Smooth muscle cell (in vitro differentiated cells): ENCODE results near the gene MIDN. TPM values are rescaled to one million over a fixed set of nuclear protein-coding genes. Genes with fewer than 3 reads are reported as not detected.

Source experiments
- DNase-seq: peaks from one replicate; lab custom pipeline; 2025; ENCODE audit not compliant: unreplicated experiment; lab: John Stamatoyannopoulos, UW
- H2AFZ ChIP-seq: fragments of 200-600 bp; sonication (generic); 2 replicates; pipeline ENCODE4 v1.6.0; 2016; ENCODE audit warnings: antibody characterized with exemption, low read depth, mild to moderate bottlenecking
- H3F3A ChIP-seq: fragments of 200-600 bp; sonication (generic); 2 replicates; pipeline ENCODE4 v1.6.0; 2017; ENCODE audit warnings: antibody characterized with exemption, low read depth
- H3K27ac ChIP-seq: fragments of 200-600 bp; sonication (generic); 2 replicates; pipeline ENCODE4 v1.5.1; 2016; ENCODE audit warnings: low read depth, mild to moderate bottlenecking
- H3K27me3 ChIP-seq: fragments of 200-600 bp; sonication (generic); 2 replicates; pipeline ENCODE4 v1.6.1; 2016; ENCODE audit warnings: low read depth, mild to moderate bottlenecking
- H3K36me3 ChIP-seq: fragments of 200-600 bp; sonication (generic); 2 replicates; pipeline ENCODE4 v1.5.1; 2016; ENCODE audit warnings: low read depth
- H3K4me1 ChIP-seq: fragments of 200-600 bp; sonication (generic); 2 replicates; pipeline ENCODE4 v1.5.1; 2016; ENCODE audit warnings: low read depth
- H3K4me2 ChIP-seq: fragments of 200-600 bp; sonication (generic); 2 replicates; pipeline ENCODE4 v1.6.0; 2016; ENCODE audit warnings: mild to moderate bottlenecking
- H3K4me3 ChIP-seq: fragments of 200-600 bp; sonication (generic); 2 replicates; pipeline ENCODE4 v1.5.1; 2016; ENCODE audit warnings: mild to moderate bottlenecking
- H3K79me2 ChIP-seq: fragments of 200-600 bp; sonication (generic); 2 replicates; pipeline ENCODE4 v1.6.0; 2016; ENCODE audit warnings: low read depth, mild to moderate bottlenecking
- H3K9ac ChIP-seq: fragments of 200-600 bp; sonication (generic); 2 replicates; pipeline ENCODE4 v1.6.0; 2016; ENCODE audit warnings: low read depth
- H3K9me3 ChIP-seq: fragments of 200-600 bp; sonication (generic); replicated peaks from 2 replicates; pipeline ENCODE4 v1.5.1; 2016; ENCODE audit warnings: low read depth
- H4K20me1 ChIP-seq: fragments of 200-600 bp; sonication (generic); 2 replicates; pipeline ENCODE4 v1.6.0; 2016; ENCODE audit warnings: low read depth
- WGBS: methylation state at CpG from one replicate; pipeline ENCODE4 v1.1.7; 2016; ENCODE audit warnings: low lambda C conversion rate; 5-methylcytosine and 5-hydroxymethylcytosine counted together
- polyA plus RNA-seq: library from polyadenylated mRNA; unstranded; fragments of >200 nt; fragmentation: Nextera tagmentation; extraction: Ambion mirVana; gene quantifications from 2 replicates; pipeline ENCODE4 v1.2.1, GENCODE V29; 2016
- total RNA-seq: library from RNA; depleted of rRNA; stranded (reverse); fragments of >200 nt; gene quantifications from 2 replicates; pipeline ENCODE4 v1.2.3, GENCODE V29; 2014
- TF ChIP-seq, protein P1 (sequence below): fragments of 200-600 bp; sonication (generic); IDR thresholded peaks from 2 replicates; pipeline ENCODE4 v1.5.1; 2017; ENCODE audit warnings: borderline replicate concordance, mild to moderate bottlenecking, antibody characterized with exemption; ENCODE audit not compliant: insufficient read depth, poor library complexity, severe bottlenecking

Gene MIDN
- total and polyA plus RNA-seq, 2 experiments from 2014 or later: 58.5 to 65.3 TPM

DNA sequence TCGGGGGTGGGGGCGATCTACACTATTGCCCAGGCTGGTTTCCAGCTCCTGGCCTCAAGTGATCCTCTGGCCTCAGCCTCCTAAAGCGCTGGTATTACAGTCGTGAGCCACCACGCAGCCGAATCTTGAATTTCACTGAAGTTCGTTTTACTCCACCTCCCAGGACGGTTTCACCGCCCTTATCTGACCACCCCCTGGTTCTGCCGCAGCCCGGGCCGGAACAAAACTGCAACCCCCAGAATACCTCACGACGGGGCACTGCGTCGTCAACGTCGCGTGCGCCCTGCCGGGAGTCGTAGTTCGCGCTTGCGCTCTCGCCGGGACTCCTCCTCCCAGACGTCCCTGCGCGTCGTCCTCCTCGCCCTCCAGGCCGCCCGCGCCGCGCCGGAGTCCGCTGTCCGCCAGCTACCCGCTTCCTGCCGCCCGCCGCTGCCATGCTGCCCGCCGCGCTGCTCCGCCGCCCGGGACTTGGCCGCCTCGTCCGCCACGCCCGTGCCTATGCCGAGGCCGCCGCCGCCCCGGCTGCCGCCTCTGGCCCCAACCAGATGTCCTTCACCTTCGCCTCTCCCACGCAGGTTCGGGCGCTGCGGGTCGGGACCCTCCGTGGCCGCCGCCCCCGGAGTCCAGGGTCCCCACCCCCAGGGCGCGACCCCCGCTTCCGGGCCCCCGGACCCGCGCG, 6.8 kb upstream of the MIDN start, which contains the start of gene ATP5F1D:
Gene ATP5F1D, plus strand, starts transcription at position 335 of the 679 bp plus-strand sequence. Its CDS starts 100 bp downstream, at position 435.
- Histone ChIP-seq H3K36me3 (no peaks in the 10 kb centered on the region), H2AFZ (peak within 1 kb of the TSS; percentile 79), H3K9me3 (no peaks in the 10 kb centered on the region), H3K4me2 (peak within 1 kb of the TSS; percentile 94), H3K79me2 (peaks cover 21% of the 10 kb centered on the region), H4K20me1 (peaks cover 13% of the 10 kb centered on the region), H3K4me1 (peaks cover 11% of the 10 kb centered on the region), H3K27me3 (no peaks in the 10 kb centered on the region), H3K27ac (peak within 1 kb of the TSS; percentile 36), H3K4me3 (peak within 1 kb of the TSS; percentile 75), H3F3A (peaks cover 19% of the 10 kb centered on the region), H3K9ac (peak within 1 kb of the TSS; percentile 85)
- DNase-seq: peak; percentile 72
- WGBS: 2% methylated on average over 60 of the region's 79 CpGs
- TF ChIP-seq, protein P1, sequence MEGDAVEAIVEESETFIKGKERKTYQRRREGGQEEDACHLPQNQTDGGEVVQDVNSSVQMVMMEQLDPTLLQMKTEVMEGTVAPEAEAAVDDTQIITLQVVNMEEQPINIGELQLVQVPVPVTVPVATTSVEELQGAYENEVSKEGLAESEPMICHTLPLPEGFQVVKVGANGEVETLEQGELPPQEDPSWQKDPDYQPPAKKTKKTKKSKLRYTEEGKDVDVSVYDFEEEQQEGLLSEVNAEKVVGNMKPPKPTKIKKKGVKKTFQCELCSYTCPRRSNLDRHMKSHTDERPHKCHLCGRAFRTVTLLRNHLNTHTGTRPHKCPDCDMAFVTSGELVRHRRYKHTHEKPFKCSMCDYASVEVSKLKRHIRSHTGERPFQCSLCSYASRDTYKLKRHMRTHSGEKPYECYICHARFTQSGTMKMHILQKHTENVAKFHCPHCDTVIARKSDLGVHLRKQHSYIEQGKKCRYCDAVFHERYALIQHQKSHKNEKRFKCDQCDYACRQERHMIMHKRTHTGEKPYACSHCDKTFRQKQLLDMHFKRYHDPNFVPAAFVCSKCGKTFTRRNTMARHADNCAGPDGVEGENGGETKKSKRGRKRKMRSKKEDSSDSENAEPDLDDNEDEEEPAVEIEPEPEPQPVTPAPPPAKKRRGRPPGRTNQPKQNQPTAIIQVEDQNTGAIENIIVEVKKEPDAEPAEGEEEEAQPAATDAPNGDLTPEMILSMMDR: no peak

DNA sequence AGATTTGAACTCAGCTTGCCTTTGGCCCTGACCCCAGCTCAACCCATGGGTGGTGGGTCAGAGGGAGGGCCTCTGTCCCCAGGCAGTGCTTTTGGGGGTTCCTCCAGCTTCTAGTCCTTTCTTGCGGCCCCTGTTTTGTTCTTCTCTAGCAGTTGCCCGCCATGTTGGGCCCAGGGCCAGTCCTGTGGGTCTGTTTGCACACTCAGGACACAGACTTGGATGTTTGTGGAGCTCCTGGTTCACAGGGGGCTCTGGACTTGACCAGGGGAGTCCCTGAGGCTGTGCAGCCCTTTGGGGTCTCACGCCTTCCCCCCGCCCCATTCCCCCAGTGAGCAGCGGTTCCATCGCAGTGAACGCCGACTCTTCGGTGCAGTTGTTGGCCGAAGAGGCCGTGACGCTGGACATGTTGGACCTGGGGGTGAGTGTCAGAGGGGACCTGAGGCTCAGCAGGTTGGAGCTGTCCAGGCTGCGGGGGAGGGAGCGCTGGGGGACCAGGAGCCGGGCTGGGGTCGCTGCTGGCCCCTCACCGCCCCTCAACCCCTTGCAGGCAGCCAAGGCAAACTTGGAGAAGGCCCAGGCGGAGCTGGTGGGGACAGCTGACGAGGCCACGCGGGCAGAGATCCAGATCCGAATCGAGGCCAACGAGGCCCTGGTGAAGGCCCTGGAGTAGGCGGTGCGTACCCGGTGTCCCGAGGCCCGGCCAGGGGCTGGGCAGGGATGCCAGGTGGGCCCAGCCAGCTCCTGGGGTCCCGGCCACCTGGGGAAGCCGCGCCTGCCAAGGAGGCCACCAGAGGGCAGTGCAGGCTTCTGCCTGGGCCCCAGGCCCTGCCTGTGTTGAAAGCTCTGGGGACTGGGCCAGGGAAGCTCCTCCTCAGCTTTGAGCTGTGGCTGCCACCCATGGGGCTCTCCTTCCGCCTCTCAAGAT, 4.4 kb upstream of the MIDN start:
- WGBS: 64% methylated on average over 25 of the region's 33 CpGs
- Histone ChIP-seq H3F3A (peaks cover 18% of the 10 kb centered on the region), H3K4me3 (no peak overlapping the region), H3K79me2 (peaks cover 21% of the 10 kb centered on the region), H3K4me2 (peak overlapping the region; percentile 62), H3K9ac (no peak overlapping the region), H2AFZ (no peak overlapping the region), H3K9me3 (no peaks in the 10 kb centered on the region), H3K36me3 (no peaks in the 10 kb centered on the region), H4K20me1 (peaks cover 13% of the 10 kb centered on the region), H3K27ac (peak overlapping the region; percentile 24), H3K4me1 (peaks cover 11% of the 10 kb centered on the region), H3K27me3 (no peaks in the 10 kb centered on the region)
- DNase-seq: peak; percentile 47
- TF ChIP-seq, protein P1: peak; percentile 86

DNA sequence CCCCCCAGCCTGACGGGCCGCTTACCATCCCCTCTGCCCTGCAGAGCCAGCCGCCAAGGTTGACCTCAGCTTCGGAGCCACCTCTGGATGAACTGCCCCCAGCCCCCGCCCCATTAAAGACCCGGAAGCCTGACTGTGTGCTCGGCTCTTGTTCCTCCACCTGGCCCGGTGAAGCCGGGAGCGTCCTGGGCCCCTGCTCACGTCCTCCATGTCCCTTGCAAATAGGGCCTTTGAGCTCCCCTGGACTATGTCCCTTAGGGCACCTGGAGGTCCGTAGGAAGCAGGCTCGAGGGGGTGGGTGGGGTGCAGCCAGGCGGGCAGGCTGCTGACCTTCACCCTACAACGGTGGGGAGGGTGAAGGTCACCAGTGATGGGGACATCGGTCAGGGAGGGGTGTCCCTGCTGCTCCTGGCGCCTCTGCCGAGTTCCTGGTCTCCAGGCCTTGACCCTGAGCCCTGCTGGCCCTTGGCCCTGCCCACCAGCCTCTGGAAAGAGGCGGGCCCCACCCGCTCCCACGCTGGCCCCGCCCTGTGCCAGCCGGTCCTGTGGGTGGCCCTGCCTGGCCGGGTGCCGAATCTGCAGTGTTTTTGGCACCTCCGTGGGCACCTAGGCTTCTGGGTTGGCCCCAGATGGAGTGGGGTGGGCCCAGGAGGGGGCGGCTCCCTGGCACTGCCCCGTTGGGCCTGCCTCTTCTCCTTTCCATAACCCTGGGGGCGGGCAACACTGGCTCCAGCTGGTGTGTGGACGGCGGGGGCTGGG, 3.5 kb upstream of the MIDN start:
- H3K9ac ChIP-seq: no peak overlapping the region
- H3K9me3 ChIP-seq: no peaks in the 10 kb centered on the region
- no peaks in the 10 kb centered on the region for H3K36me3 ChIP-seq
- H3K27ac ChIP-seq: peak overlapping the region; percentile 24
- no peak overlapping the region for H2AFZ ChIP-seq
- peaks cover 10% of the 10 kb centered on the region for H3F3A ChIP-seq
- no peak for DNase-seq
- H3K27me3 ChIP-seq: no peaks in the 10 kb centered on the region
- WGBS: 77% methylated on average over 27 of the region's 31 CpGs
- H3K4me3 ChIP-seq: no peak overlapping the region
- H3K4me2 ChIP-seq: peak overlapping the region; percentile 62
- TF ChIP-seq, protein P1: no peak
- peaks cover 6% of the 10 kb centered on the region for H3K4me1 ChIP-seq
- H4K20me1 ChIP-seq: peaks cover 16% of the 10 kb centered on the region
- peaks cover 23% of the 10 kb centered on the region for H3K79me2 ChIP-seq
